K562 (cell line): ENCODE data around the gene USHBP1. TPM values are rescaled to one million over a fixed set of nuclear protein-coding genes. Genes with fewer than 3 reads are reported as not detected.

Experiments
- BHLHE40 ChIP-seq: IDR thresholded peaks from 2 replicates; pipeline ENCODE4 v1.6.1; 2011; ENCODE audit warnings: low read length, improper control_type of control experiment
- CREM ChIP-seq: IDR thresholded peaks from 2 replicates; pipeline ENCODE4 v1.6.1; 2014; ENCODE audit warnings: antibody characterized with exemption, low read depth
- CTBP1 ChIP-seq: fragments of 450-650 bp; IDR thresholded peaks from 2 replicates; pipeline ENCODE4 v1.6.1; 2016; ENCODE audit warnings: borderline replicate concordance
- CXXC5 ChIP-seq: fragments of 250-450 bp; sonication (Bioruptor Pico); IDR thresholded peaks from 2 replicates; pipeline ENCODE4 v1.8.0; 2022; ENCODE audit warnings: inconsistent platforms, mild to moderate bottlenecking, moderate library complexity
- DPF2 ChIP-seq: fragments of 450-650 bp; IDR thresholded peaks from 2 replicates; pipeline ENCODE4 v1.6.1; 2016
- ELF1 ChIP-seq: fragments of 200-800 bp; sonication (Bioruptor generic); IDR thresholded peaks from 2 replicates; pipeline ENCODE4 v1.6.1; 2016; ENCODE audit warnings: missing genetic modification characterization, missing compliant biosample characterization
- ETV1 ChIP-seq: fragments of 450-650 bp; conservative IDR thresholded peaks from 2 replicates; pipeline ENCODE4 v1.6.1; 2016; ENCODE audit warnings: missing genetic modification characterization, control low read depth, low read depth, missing compliant biosample characterization
- GABPA ChIP-seq: fragments of 200-800 bp; sonication (Bioruptor generic); conservative IDR thresholded peaks from 2 replicates; pipeline ENCODE4 v1.6.1; 2016; ENCODE audit warnings: low read depth, missing genetic modification characterization, missing compliant biosample characterization
- GABPB1 ChIP-seq: sonication (generic); formaldehyde crosslinking; IDR thresholded peaks from 2 replicates; pipeline ENCODE4 v1.8.0; 2022; ENCODE audit warnings: mild to moderate bottlenecking, missing genetic modification reagents
- GTF2F1 ChIP-seq: IDR thresholded peaks from 2 replicates; pipeline ENCODE4 v1.6.1; 2011; ENCODE audit warnings: low read depth, low read length, improper control_type of control experiment
- HDAC8 ChIP-seq: fragments of 450-650 bp; IDR thresholded peaks from 2 replicates; pipeline ENCODE4 v1.6.1; 2016; ENCODE audit warnings: mild to moderate bottlenecking, missing genetic modification characterization, moderate library complexity, missing compliant biosample characterization
- HEY1 ChIP-seq: fragments of 250-450 bp; sonication (Bioruptor Pico); IDR thresholded peaks from 2 replicates; pipeline ENCODE4 v1.5.0; 2020; ENCODE audit warnings: mild to moderate bottlenecking, moderate library complexity, borderline replicate concordance
- MAFK ChIP-seq: IDR thresholded peaks from 2 replicates; pipeline ENCODE4 v1.6.1; 2011; ENCODE audit warnings: low read length, improper control_type of control experiment
- MAX ChIP-seq: sonication (generic); formaldehyde crosslinking; IDR thresholded peaks from 2 replicates; pipeline ENCODE4 v1.9.0; 2022; ENCODE audit warnings: mild to moderate bottlenecking, missing genetic modification reagents
- MCM2 ChIP-seq: fragments of 450-650 bp; IDR thresholded peaks from 2 replicates; pipeline ENCODE4 v1.6.1; 2017; ENCODE audit warnings: low read depth, mild to moderate bottlenecking
- MCM3 ChIP-seq: fragments of 450-650 bp; IDR thresholded peaks from 2 replicates; pipeline ENCODE4 v1.6.1; 2016
- NBN ChIP-seq: fragments of 450-650 bp; IDR thresholded peaks from 2 replicates; pipeline ENCODE4 v1.6.1; 2016; ENCODE audit warnings: low read depth, mild to moderate bottlenecking
- PHF20 ChIP-seq: fragments of 450-650 bp; IDR thresholded peaks from 2 replicates; pipeline ENCODE4 v1.6.1; 2018; ENCODE audit not compliant: partially characterized antibody
- PKNOX1 ChIP-seq: fragments of 450-650 bp; IDR thresholded peaks from 2 replicates; pipeline ENCODE4 v1.6.1; 2016
- POLR2AphosphoS5 ChIP-seq: IDR thresholded peaks from 2 replicates; pipeline ENCODE4 v1.6.1; 2011; ENCODE audit warnings: mild to moderate bottlenecking, low read depth, low read length, moderate library complexity; ENCODE audit not compliant: control insufficient read depth, insufficient read depth
- PTRF ChIP-seq: fragments of 450-650 bp; IDR thresholded peaks from 2 replicates; pipeline ENCODE4 v1.6.1; 2016; ENCODE audit warnings: mild to moderate bottlenecking, missing genetic modification characterization, missing compliant biosample characterization
- RAD51 ChIP-seq: fragments of 450-650 bp; IDR thresholded peaks from 2 replicates; pipeline ENCODE4 v1.7.1; 2016; ENCODE audit warnings: low read depth, mild to moderate bottlenecking, borderline replicate concordance
- RB1 ChIP-seq: fragments of 450-650 bp; IDR thresholded peaks from 2 replicates; pipeline ENCODE4 v1.6.1; 2017; ENCODE audit warnings: low read depth, mild to moderate bottlenecking
- RBBP5 ChIP-seq: fragments of 200-600 bp; sonication (generic); IDR thresholded peaks from 2 replicates; pipeline ENCODE4 v1.6.1; 2012; ENCODE audit warnings: borderline replicate concordance, mild to moderate bottlenecking, low read length, control low read depth, inconsistent platforms; ENCODE audit not compliant: insufficient read depth, poor library complexity, severe bottlenecking
- RBM17 ChIP-seq: fragments of 200-400 bp; formaldehyde crosslinking; IDR thresholded peaks from 2 replicates; pipeline ENCODE4 v1.6.1; 2017; ENCODE audit warnings: low read depth, mild to moderate bottlenecking, low read length, borderline replicate concordance
- SMC3 ChIP-seq: conservative IDR thresholded peaks from 2 replicates; pipeline ENCODE4 v1.6.1; 2011; ENCODE audit warnings: low read depth, low read length, improper control_type of control experiment; ENCODE audit not compliant: insufficient read depth
- USF1 ChIP-seq: sonication (generic); formaldehyde crosslinking; IDR thresholded peaks from 2 replicates; pipeline ENCODE4 v1.9.0; 2022; ENCODE audit warnings: mild to moderate bottlenecking, missing genetic modification reagents
- ZC3H11A ChIP-seq: IDR thresholded peaks from 2 replicates; pipeline ENCODE4 v1.6.1; 2012; ENCODE audit warnings: low read depth, low read length, improper control_type of control experiment
- ZNF146 ChIP-seq: IDR thresholded peaks from one replicate; pipeline ENCODE4 v1.6.1; 2018; ENCODE audit warnings: missing compliant biosample characterization; ENCODE audit not compliant: unreplicated experiment
- ZNF707 ChIP-seq: fragments of 250-450 bp; sonication (Bioruptor Pico); conservative IDR thresholded peaks from 2 replicates; pipeline ENCODE4 v1.8.0; 2022; ENCODE audit warnings: inconsistent platforms, mild to moderate bottlenecking, moderate library complexity
- polyA plus RNA-seq, 8 experiments: library from polyadenylated mRNA; depleted of rRNA in 4 of 8; stranded (reverse) in 5 of 8; unstranded in 3 of 8; fragments of >200 nt; fragmentation: Nextera tagmentation in 2 of 8; fragmentation: Illumina TruSeq in 1 of 8; extraction: Ambion mirVana in 2 of 8; extraction: Trizol in 1 of 8; gene quantifications; 2 replicates each; pipeline versions ENCODE4 v1.2.1 to v1.2.3, GENCODE V29; 2011 to 2014; ENCODE audit warnings: inconsistent platforms in 1 of 8, missing spikeins in 1 of 8
- total RNA-seq, 7 experiments: library from RNA; depleted of rRNA in 6 of 7; stranded (reverse); fragments of >200 nt in 6 of 7; fragmentation: Illumina TruSeq in 2 of 7; extraction: Trizol in 2 of 7; gene quantifications; 2 replicates each; pipeline versions ENCODE4 v1.2.1 to v1.2.3, GENCODE V29; 2011 to 2021; ENCODE audit warnings: low replicate concordance in 1 of 7

The USHBP1 gene
- total and polyA plus RNA-seq, 9 of the 15 experiments (the other 6 are each of a cell fraction or from before 2014, with no cell fraction given): 0.03 to 0.10 (median 0.05) TPM; not detected in 5

GRCh38 chr19:17305517-17306284, 41.2 kb upstream of the USHBP1 start, which contains the start of gene MRPL34 (continued):
- TF ChIP-seq ELF1 (tag) (peak; percentile 54; the same call in 1 of the 2 replicates), ETV1 (tag) (peak; percentile 47), HEY1 (CRISPR knock-in tag) (no peak), HDAC8 (tag) (peak; percentile 39; the same call in 1 of the 2 replicates), SMC3 (peak; percentile 56), MAX (CRISPR knock-in tag) (peak; percentile 98), GABPA (tag) (0 out of 2 replicates have a peak, but pooled peaks have one; percentile 46), CREM (peak; percentile 58), PTRF (tag) (no peak), POLR2AphosphoS5 (peak; percentile 43; the same call in 1 of the 2 replicates), MCM3 (no peak), USF1 (peak; percentile 87), ZNF707 (CRISPR knock-in tag) (no peak), PKNOX1 (peak; percentile 51; the same call in 1 of the 2 replicates), RB1 (peak; percentile 73), PHF20 (peak; percentile 39), GTF2F1 (peak; percentile 83; the same call in 1 of the 2 replicates), NBN (no peak; the same call in 1 of the 2 replicates), ZC3H11A (no peak), CTBP1 (peak; percentile 96), RAD51 (peak; percentile 63), RBM17 (no peak), MAFK (no peak), RBBP5 (peak; percentile 81), MCM2 (no peak), CXXC5 (CRISPR knock-in tag) (peak; percentile 60), DPF2 (0 out of 2 replicates have a peak, but pooled peaks have one; percentile 11), BHLHE40 (peak; percentile 81), GABPB1 (peak; percentile 78), ZNF146 (CRISPR knock-in tag) (no peak)
